NCI-H69 (cell line): Measurements from ENCODE around the gene LRRC17.

Experiments
- DNase-seq: peaks from one replicate; lab custom pipeline; 2025; lab: John Stamatoyannopoulos, UW

The LRRC17 gene

GRCh38 chr7:102988631-102989560 lies 76.1 kb downstream of the LRRC17 start:
- no peak for DNase-seq

DNA sequence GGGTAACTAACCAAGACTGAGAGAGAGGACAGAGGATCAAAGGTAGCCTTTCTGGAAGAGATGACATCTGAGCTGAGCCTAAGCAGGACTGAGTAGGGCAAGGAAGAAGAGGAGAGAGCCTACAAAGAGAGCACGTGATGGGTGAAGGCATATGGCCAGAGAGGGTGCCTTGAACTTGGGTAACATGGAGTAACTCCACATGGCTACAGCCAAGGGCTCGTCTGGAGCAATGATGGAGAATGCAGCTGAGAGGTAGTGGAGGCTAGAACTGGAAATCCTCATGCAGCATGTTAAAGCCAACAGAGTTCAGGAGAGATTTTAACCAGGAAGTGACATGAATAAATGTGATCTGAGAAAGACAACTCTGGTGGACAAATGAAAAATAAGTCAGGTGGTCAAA lies 77.8 kb downstream of the LRRC17 start:
- no peak for DNase-seq

GRCh38 chr7:102991077-102991539 lies 78.3 kb downstream of the LRRC17 start:
- no peak for DNase-seq

DNA sequence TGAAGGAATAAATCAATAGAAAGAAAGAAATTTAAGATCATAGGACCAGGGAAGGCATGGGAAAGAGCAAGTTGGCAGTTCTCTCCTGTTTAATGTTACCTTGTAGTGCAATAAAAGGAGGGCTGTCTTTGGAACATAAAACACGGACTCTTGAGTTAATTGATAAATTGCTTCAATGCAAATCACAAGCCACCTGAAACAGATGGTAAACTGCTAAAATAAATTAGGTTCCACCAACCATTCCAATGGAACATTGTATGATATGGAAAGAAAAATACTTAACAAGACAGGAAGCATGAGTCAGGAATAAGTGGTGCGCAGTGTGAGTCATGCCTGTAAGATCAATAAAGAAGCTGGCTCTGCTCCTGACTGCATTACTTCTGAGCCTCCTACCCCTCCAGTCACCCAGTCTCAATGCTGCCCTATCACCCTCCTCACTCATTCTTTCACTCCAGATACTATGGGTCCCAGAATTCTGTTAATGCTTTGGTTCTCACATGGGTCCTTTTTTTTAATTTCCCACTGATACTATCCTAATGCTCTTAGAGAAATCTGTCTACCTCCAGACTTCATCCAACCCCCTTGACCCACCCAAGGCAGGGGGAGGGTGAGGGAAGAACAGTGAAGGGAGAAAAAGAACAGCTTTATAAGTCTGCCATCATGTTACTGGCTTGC lies 78.9 kb downstream of the LRRC17 start:
- DNase-seq, result peak; percentile 76

DNA sequence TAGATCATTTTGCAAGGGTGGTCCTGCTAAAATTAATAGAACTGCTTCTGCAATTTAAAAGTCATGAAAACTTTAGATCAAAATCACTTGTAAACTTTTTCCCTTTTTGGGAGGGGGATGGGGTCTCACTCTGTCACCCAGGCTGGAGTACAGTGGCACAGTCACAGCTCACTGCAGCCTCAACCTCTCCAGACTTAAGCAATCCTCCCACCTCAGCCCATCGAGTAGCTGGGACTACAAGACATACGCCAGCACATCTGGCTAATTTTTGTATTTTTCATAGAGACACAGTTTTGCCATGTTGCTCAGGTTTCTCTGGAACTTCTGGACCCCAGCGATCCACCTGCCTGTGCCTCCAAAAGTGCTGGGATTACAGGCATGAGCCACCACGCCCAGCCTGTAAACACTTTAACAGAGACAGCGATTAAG lies 79.7 kb downstream of the LRRC17 start:
- no peak for DNase-seq

DNA sequence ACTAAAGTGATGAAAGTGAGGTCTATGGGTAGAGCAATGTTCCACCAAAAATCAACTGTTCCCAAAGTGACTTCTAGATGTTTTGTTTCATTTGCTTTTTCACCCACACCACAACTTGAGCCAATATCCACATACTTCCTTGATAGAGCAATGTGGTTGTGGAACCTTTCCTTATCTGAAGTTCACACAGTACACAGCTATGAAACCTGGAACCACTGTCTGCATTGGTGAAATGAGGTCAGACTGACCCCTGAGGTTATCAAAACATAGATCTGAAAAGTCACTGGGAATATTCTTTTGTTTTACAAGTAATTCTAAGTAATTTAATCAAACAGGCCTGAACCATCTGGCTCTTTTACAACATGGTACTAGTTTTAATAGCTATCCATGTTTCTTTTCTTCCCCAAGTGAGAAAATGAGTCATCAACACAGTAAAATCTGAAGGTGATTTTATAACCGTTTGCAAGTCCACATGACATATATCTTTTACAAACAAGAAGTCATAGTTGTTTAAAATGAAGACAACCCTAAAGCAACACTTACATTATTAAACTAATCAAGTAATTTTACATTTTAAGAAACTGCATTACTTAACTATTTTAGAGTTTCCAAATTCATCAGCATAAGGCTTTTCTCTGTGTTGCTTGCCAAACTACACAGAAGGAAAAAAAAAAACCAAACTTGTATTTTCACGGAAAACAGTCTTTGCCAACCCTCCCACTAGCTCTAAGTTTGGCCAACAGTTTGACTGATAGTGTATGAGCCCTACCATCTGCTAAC lies 80.3 kb downstream of the LRRC17 start:
- peak; percentile 56 for DNase-seq

GRCh38 chr7:102993718-102994029 lies 80.9 kb downstream of the LRRC17 start:
- DNase-seq, result no peak

- no peak for DNase-seq
Observed at GRCh38 chr7:102994567-102994966, 81.8 kb downstream of the LRRC17 start.
